Keratinocyte (primary cell): ENCODE results near the gene OGA. TPM values are rescaled to one million over a fixed set of nuclear protein-coding genes. Genes with fewer than 3 reads are reported as not detected.

Experiments
- DNase-seq: peaks from one replicate; pipeline ENCODE4 v3.0.0-alpha.2; 2011; ENCODE audit warnings: low read depth, missing footprints, low spot score
- FAIRE-seq: peaks from 2 replicates; lab custom pipeline; 2011; peaks lifted over from hg19 to GRCh38; lab: Jason Lieb, UNC
- H2AFZ ChIP-seq: 2 replicates; pipeline ENCODE4 v1.6.0; 2012; ENCODE audit warnings: low read length, control low read depth, inconsistent platforms; ENCODE audit not compliant: control insufficient read depth
- H3K27ac ChIP-seq: 2 replicates; pipeline ENCODE4 v1.5.1; 2011; ENCODE audit warnings: low read length; ENCODE audit not compliant: control insufficient read depth, insufficient read depth
- H3K27me3 ChIP-seq: 3 replicates; pipeline ENCODE4 v1.6.0; 2011; ENCODE audit warnings: low read length; ENCODE audit not compliant: control insufficient read depth, insufficient read depth; ENCODE audit errors: extremely low read depth
- H3K36me3 ChIP-seq, 2 experiments: 2 replicates in 1 of 2; 3 replicates in 1 of 2; pipeline ENCODE4 v1.5.1; 2011; ENCODE audit warnings: low read length in 2 of 2, mild to moderate bottlenecking in 1 of 2; ENCODE audit not compliant: control insufficient read depth in 2 of 2, insufficient read depth in 2 of 2; ENCODE audit errors: extremely low read depth in 1 of 2
- H3K4me1 ChIP-seq: 3 replicates; pipeline ENCODE4 v1.5.1; 2011; ENCODE audit warnings: low read length; ENCODE audit not compliant: control insufficient read depth, insufficient read depth; ENCODE audit errors: extremely low read depth
- H3K4me2 ChIP-seq: 3 replicates; pipeline ENCODE4 v1.6.0; 2011; ENCODE audit warnings: low read depth, low read length; ENCODE audit not compliant: control insufficient read depth, insufficient read depth; ENCODE audit errors: extremely low read depth
- H3K4me3 ChIP-seq, 3 experiments: fragments of 200-600 bp in 1 of 3; sonication (generic) in 1 of 3; 2 replicates in 2 of 3; 3 replicates in 1 of 3; pipeline ENCODE4 v1.5.1; 2011 to 2016; ENCODE audit warnings: low read length in 3 of 3, mild to moderate bottlenecking in 3 of 3, control low read depth in 2 of 3, inconsistent platforms in 1 of 3, low read depth in 1 of 3, mixed read lengths in 1 of 3, mixed run types in 1 of 3, moderate library complexity in 1 of 3; ENCODE audit not compliant: control insufficient read depth in 2 of 3, insufficient read depth in 2 of 3; ENCODE audit errors: extremely low read depth in 1 of 3
- H3K79me2 ChIP-seq: 2 replicates; pipeline ENCODE4 v1.6.0; 2012; ENCODE audit warnings: low read length; ENCODE audit not compliant: control insufficient read depth, insufficient read depth
- H3K9ac ChIP-seq: 3 replicates; pipeline ENCODE4 v1.6.0; 2011; ENCODE audit warnings: low read length; ENCODE audit not compliant: control insufficient read depth, insufficient read depth; ENCODE audit errors: extremely low read depth
- H3K9me1 ChIP-seq: 3 replicates; pipeline ENCODE4 v1.6.0; 2011; ENCODE audit warnings: low read length; ENCODE audit not compliant: control insufficient read depth, insufficient read depth; ENCODE audit errors: extremely low read depth
- H3K9me3 ChIP-seq: 2 replicates; pipeline ENCODE4 v1.5.1; 2012; ENCODE audit warnings: low read depth, low read length; ENCODE audit not compliant: control insufficient read depth
- H4K20me1 ChIP-seq: 3 replicates; pipeline ENCODE4 v1.6.0; 2011; ENCODE audit warnings: low read length; ENCODE audit not compliant: control insufficient read depth, insufficient read depth; ENCODE audit errors: extremely low read depth
- EZH2 ChIP-seq: IDR thresholded peaks from one replicate; pipeline ENCODE4 v1.6.1; 2012; ENCODE audit warnings: inconsistent platforms, mild to moderate bottlenecking, low read length, moderate library complexity
- dilution Hi-C: fragments of 300-500 bp; cut with MboI; formaldehyde crosslinking; loops from one replicate; pipeline ENCODE4 v1.7.0; 2020; ENCODE audit warnings: low sequenced_read_pairs; ENCODE audit not compliant: extremely low pct_ligation_motif_present
- polyA plus RNA-seq, 5 experiments: library from polyadenylated mRNA; depleted of rRNA in 3 of 5; stranded (reverse) in 3 of 5; stranded (forward) in 1 of 5; unstranded in 1 of 5; fragments of >200 nt; gene quantifications; 1 replicate in 1 of 5; 2 replicates in 3 of 5; 3 replicates in 1 of 5; pipeline versions ENCODE4 v1.2.1 to v1.2.3, GENCODE V29; 2011 to 2012; ENCODE audit warnings: missing spikeins in 2 of 5, low read depth in 1 of 5, low replicate concordance in 1 of 5
- TF ChIP-seq, protein P1 (sequence below), 3 experiments: IDR thresholded peaks in 1 of 3; conservative IDR thresholded peaks in 1 of 3; optimal IDR thresholded peaks in 1 of 3; 2 replicates in 2 of 3; 3 replicates in 1 of 3; pipeline versions ENCODE3 to v1.5.1; 2011; ENCODE audit warnings: low read length in 3 of 3, mild to moderate bottlenecking in 3 of 3, moderate library complexity in 2 of 3, control low read depth in 1 of 3, inconsistent platforms in 1 of 3; ENCODE audit not compliant: insufficient read depth in 2 of 3; ENCODE audit errors: extremely low read depth in 1 of 3

The OGA gene
- polyA plus RNA-seq, 1 donor (not counting 4 experiments of a cell fraction or from before 2014, with no cell fraction given), result 104 TPM

DNA sequence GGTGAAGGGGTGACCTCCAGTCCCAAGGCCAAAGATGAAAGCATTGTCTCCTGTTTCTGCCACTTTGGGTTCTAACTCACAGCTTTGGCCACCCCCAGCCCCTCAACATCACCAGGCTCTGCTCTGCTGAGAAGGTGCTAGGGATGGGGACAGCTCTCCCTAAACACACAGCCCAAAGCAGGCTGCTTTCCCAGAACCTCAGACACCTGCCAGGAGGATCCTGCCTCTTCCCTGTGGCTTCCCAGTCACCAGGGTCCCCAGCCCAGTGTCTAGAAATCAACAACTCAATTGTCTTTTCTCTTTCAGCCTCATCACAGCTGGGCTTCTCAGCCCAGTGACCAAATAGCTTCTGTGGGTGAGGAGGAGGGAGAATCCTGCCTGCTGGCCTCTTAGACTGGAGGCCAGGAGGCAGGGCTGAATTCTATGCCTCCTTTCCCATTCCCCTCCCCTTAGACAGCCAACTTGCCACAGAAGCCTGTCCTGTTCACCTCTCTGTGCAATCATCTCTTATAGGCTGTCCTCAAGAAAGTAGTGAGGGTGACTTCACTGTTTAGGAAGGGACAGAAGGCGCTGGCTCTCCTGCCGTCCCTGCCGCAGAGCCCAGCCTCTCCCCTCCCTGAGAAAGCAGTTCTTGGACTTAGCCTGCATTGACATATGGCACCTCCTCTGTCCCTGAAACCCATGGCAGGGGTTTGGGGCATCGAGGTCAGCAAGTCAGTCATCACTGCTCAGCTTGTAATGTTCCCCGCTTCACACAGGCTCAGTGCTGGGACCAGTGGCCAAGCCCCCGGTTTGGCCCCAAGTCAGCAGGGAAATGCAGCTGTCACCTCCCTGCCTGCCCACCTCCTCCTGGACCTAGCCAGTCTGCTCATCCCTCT is 46.0 kb downstream of the OGA start:
- Histone ChIP-seq H3K9me3 (no peaks in the 10 kb centered on the region), H3K27ac (no peak overlapping the region), H3K4me3 (no peak overlapping the region), H3K4me2 (no peak overlapping the region), H3K9me1 (no peaks in the 10 kb centered on the region), H3K4me1 (no peaks in the 10 kb centered on the region), H2AFZ (no peak overlapping the region), H3K79me2 (no peaks in the 10 kb centered on the region), H3K27me3 (peaks cover 87% of the 10 kb centered on the region), H3K36me3 (no peaks in the 10 kb centered on the region), H4K20me1 (peaks cover 7% of the 10 kb centered on the region), H3K9ac (no peak overlapping the region)
- dilution Hi-C loops, result no loop called here
- FAIRE-seq (no peak), DNase-seq (no peak)
- TF ChIP-seq, protein P1, sequence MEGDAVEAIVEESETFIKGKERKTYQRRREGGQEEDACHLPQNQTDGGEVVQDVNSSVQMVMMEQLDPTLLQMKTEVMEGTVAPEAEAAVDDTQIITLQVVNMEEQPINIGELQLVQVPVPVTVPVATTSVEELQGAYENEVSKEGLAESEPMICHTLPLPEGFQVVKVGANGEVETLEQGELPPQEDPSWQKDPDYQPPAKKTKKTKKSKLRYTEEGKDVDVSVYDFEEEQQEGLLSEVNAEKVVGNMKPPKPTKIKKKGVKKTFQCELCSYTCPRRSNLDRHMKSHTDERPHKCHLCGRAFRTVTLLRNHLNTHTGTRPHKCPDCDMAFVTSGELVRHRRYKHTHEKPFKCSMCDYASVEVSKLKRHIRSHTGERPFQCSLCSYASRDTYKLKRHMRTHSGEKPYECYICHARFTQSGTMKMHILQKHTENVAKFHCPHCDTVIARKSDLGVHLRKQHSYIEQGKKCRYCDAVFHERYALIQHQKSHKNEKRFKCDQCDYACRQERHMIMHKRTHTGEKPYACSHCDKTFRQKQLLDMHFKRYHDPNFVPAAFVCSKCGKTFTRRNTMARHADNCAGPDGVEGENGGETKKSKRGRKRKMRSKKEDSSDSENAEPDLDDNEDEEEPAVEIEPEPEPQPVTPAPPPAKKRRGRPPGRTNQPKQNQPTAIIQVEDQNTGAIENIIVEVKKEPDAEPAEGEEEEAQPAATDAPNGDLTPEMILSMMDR (optimal IDR thresholded peaks at IDR 0.05 in 1 of 3, IDR thresholded peaks at IDR 0.05 in 1 of 3, conservative IDR thresholded peaks at IDR 0.05 in 1 of 3; ENCODE audit: extremely low read depth in 1 of 3, insufficient read depth in 2 of 3, low read length in 3 of 3), result no peak
- no peak for TF ChIP-seq EZH2

DNA sequence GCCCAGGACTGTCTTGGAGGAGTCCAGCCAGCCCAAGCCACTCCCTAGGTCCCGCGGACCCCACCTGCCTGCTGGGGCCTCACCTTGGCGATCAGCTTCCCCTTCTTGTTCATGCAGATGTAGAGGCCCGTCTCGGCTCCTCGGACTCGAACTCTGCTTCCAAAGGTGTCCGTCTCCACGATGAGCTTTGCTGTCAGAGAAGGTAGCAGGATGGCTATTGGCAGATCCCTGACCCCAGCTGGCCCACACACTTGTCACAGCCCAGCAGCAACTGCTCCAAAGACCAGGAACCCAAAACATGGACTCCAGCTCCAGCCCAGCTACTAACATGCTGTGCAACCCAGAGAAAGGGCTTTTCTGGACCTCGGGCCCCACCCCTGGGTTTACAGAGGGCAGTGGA is 46.9 kb downstream of the OGA start:
- Histone ChIP-seq H4K20me1 (peaks cover 7% of the 10 kb centered on the region), H3K79me2 (no peaks in the 10 kb centered on the region), H3K27me3 (peaks cover 81% of the 10 kb centered on the region), H3K4me3 (no peak overlapping the region), H2AFZ (no peak overlapping the region), H3K9me3 (no peaks in the 10 kb centered on the region), H3K9me1 (no peaks in the 10 kb centered on the region), H3K4me1 (no peaks in the 10 kb centered on the region), H3K4me2 (no peak overlapping the region), H3K36me3 (no peaks in the 10 kb centered on the region), H3K27ac (no peak overlapping the region), H3K9ac (no peak overlapping the region)
- TF ChIP-seq, protein P1 (optimal IDR thresholded peaks at IDR 0.05 in 1 of 3, IDR thresholded peaks at IDR 0.05 in 1 of 3, conservative IDR thresholded peaks at IDR 0.05 in 1 of 3; ENCODE audit: extremely low read depth in 1 of 3, insufficient read depth in 2 of 3, low read length in 3 of 3), result no peak
- no peak for TF ChIP-seq EZH2
- DNase-seq, result no peak
- dilution Hi-C loops, result no loop called here
- no peak for FAIRE-seq
